Upper lobe of right lung (tissue), 1 donor: ENCODE results near the gene NPAS1. TPM values are rescaled to one million over a fixed set of nuclear protein-coding genes. Genes with fewer than 3 reads are reported as not detected.

Experiments
- ATAC-seq: fragments of 200-7000 bp; cut with Tn5 transposase; one replicate; pipeline ENCODE4 v1.9.1; 2020; ENCODE audit warnings: mild to moderate bottlenecking, moderate library complexity
- DNase-seq: peaks from one replicate; pipeline ENCODE4 v3.0.0-alpha.2; 2020
- H3K27ac ChIP-seq: fragments of 200-600 bp; one replicate; pipeline ENCODE4 v1.8.0; 2022
- H3K27me3 ChIP-seq: fragments of 200-600 bp; one replicate; pipeline ENCODE4 v1.8.0; 2022; ENCODE audit warnings: mild to moderate bottlenecking
- H3K36me3 ChIP-seq: fragments of 200-600 bp; one replicate; pipeline ENCODE4 v1.8.0; 2022
- H3K4me1 ChIP-seq: fragments of 200-600 bp; one replicate; pipeline ENCODE4 v1.8.0; 2022
- H3K4me3 ChIP-seq: fragments of 200-600 bp; one replicate; pipeline ENCODE4 v1.8.0; 2022; ENCODE audit warnings: mild to moderate bottlenecking
- H3K9me3 ChIP-seq: fragments of 200-600 bp; one replicate; pipeline ENCODE4 v1.8.0; 2022
- CTCF ChIP-seq: fragments of 200-600 bp; IDR thresholded peaks from one replicate; pipeline ENCODE4 v1.8.0; 2022; ENCODE audit warnings: antibody characterized with exemption
- intact Hi-C: fragments of 100-400 bp; cut with DNase I; formaldehyde crosslinking; loops from one replicate; pipeline ENCODE4 v1.11.0; 2022
- total RNA-seq: library from RNA; stranded (reverse); fragmentation: NEBNext Ultra II Directional; extraction: Animal tissue kit (Norgen Biotek cat#: 25700); gene quantifications from one replicate; pipeline ENCODE4 v1.2.1, GENCODE V29; 2021
- donor health status: DM: no; HTN: yes; CAD: no; lungs with severe emphysema.

Gene NPAS1
- total RNA-seq, 1 donor from 2014 or later = 1.3 TPM

- TF ChIP-seq CTCF = no peak
These were observed 30.9 kb upstream of the NPAS1 start for GRCh38 chr19:46988614-46989230.

DNA sequence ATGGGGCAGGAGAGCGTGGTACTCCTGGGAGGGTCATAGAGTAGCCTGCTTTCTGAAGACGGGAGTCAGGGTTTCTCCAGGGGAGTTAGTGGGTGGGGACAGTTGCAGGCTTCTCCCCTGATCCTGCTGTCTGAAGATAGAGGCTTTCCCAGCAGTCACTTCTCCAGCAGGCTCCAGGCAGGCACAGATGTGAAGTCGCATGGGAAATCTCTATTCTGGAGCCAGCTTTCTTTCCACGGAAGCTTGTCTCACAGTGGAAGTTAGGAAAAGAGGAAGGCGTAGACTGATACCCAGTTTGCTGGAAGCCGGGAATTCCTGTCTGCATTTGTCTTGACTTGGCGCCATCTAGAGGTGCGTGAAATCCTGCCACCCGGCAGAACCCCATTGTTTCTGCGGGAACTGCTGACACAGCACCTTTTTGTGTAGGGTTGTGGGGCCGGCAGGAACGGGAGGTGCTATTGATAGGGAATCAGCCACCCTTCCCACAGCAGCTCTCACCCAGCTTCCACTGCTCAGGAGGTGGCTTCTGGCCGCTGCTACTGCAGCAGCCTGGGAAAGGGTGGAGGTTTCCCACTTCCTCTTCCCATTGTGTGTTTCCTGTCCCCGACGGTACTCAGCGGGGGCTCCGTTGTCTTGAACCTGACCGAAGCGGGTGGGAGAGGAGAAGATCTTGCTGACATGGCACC, 28.5 kb upstream of the NPAS1 start:
- DNase-seq (peak; percentile 84), ATAC-seq (peak; percentile 80)
- Histone ChIP-seq H3K36me3 (peaks cover 58% of the 10 kb centered on the region), H3K4me1 (peaks cover 32% of the 10 kb centered on the region), H3K9me3 (no peaks in the 10 kb centered on the region), H3K27me3 (no peaks in the 10 kb centered on the region), H3K4me3 (no peak overlapping the region), H3K27ac (peak overlapping the region; percentile 60)
- intact Hi-C loops = loop anchor here (5.0 kb wide), 1 partner anchor 134 kb away; no protein-coding TSS in a partner anchor
- peak; percentile 85 for TF ChIP-seq CTCF

More at GRCh38 chr19:46988614-46989230, 30.9 kb upstream of the NPAS1 start:
- intact Hi-C loops = no loop called here
- DNase-seq (no peak), ATAC-seq (no peak)
- Histone ChIP-seq H3K4me3 (no peak overlapping the region), H3K36me3 (peaks cover 48% of the 10 kb centered on the region), H3K9me3 (no peaks in the 10 kb centered on the region), H3K4me1 (peaks cover 44% of the 10 kb centered on the region), H3K27ac (no peak overlapping the region), H3K27me3 (no peaks in the 10 kb centered on the region)

DNA sequence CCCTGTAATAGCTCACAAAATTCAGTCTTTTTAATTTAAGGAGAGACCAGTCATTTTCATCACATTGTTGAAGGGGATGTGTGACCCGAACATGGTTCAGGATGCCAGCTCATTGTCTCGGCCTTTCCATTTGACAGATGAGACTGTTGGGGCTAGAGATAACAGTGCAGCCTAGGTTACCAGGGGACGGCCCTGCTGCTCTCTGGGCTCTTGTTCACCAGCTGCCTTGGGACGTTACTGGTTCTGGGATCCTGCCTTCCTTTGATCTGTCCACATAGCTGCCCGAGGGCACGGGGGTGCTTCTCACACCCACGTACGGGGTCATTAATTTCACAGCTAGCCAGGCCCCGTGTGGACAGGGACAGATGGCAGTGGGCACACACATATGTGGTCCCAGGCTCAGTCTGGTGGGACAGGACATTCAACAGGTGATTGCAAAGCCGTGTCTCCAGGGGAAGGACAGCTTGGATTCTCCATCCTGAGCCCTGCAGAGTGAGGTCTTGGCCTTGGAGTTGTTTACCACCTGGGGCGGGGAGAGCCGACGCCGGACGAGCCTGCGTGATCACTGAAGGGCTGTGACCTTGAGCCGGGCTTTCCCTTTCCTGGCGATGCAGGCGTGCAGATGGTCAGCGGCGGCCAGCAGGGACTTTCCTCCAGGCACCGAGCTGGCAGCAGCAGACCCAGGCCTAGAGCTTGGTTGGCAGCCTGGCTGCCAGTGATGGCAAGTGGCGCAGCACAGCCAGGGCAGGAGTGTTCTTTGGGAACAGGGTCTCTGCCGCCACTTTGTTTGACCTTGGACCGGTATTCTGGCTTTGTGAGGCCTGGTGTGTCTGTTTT, 26.7 kb upstream of the NPAS1 start:
- no peak for DNase-seq
- H3K27ac ChIP-seq = peak overlapping the region; percentile 55
- peaks cover 56% of the 10 kb centered on the region for H3K36me3 ChIP-seq

DNA sequence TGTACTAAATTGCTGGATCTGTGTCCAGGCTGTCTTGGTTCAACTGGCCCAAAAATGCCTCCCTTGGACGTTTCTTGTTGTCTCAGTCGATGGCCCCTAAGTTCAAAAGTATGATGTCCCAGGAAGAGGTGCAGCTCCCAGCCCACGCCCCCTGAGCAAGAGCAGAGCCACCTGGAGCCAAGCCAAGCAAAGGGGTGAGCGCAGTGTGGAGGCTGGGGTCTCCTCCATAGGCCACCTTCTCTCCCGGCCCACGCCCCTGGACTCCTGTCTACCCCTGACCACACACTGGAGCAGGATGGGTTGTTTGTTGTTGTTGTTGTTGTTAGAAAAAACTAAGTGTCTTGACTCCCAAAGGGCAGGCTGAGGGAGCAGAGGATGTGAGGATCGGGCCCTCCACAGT, 26.0 kb upstream of the NPAS1 start:
- ATAC-seq (no peak), DNase-seq (no peak)
- H3K4me3 ChIP-seq = no peak overlapping the region
- no peak overlapping the region for H3K27ac ChIP-seq
- intact Hi-C loops = loop anchor here (5.0 kb wide), 1 partner anchor 136 kb away; no protein-coding TSS in a partner anchor
- H3K4me1 ChIP-seq = peaks cover 32% of the 10 kb centered on the region
- H3K27me3 ChIP-seq = no peaks in the 10 kb centered on the region
- TF ChIP-seq CTCF = no peak
- no peaks in the 10 kb centered on the region for H3K9me3 ChIP-seq
- H3K36me3 ChIP-seq = peaks cover 56% of the 10 kb centered on the region

More for the DNA sequence above, 26.7 kb upstream of the NPAS1 start:
- Histone ChIP-seq H3K4me3 (no peak overlapping the region), H3K9me3 (no peaks in the 10 kb centered on the region), H3K27me3 (no peaks in the 10 kb centered on the region), H3K4me1 (peaks cover 32% of the 10 kb centered on the region)
- ATAC-seq = no peak
- no peak for TF ChIP-seq CTCF
- intact Hi-C loops = loop anchor here (5.0 kb wide), 1 partner anchor 136 kb away; no protein-coding TSS in a partner anchor

DNA sequence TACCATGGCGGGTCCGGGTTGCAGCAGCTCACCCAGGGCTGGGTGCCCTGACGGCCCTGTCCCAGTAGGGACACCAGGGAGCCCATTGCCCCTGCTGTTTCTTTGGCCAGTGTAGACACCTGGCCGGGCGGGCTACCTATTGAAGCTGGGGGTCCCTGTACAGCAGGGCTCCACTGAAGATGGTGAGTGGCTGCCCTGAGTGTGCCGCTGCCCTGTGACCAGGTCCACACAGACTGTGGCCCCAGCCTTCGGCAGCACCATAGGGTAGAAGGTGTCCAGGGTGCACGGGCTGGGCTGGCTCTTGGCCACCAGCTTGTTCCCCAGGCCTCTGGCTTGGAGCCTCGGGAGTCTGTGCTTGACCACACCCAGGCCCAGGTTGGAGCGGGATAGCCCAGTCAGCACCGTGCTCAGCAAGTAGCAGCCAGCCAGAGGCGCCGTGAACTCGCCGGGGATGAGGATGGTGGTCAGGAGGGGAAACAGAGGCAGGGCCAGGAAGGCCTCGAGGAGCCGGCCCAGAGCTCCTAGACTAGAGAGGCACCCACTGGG, 25.4 kb upstream of the NPAS1 start:
- no peak for TF ChIP-seq CTCF
- peaks cover 55% of the 10 kb centered on the region for H3K36me3 ChIP-seq
- H3K4me1 ChIP-seq = peaks cover 32% of the 10 kb centered on the region
- H3K27me3 ChIP-seq = no peaks in the 10 kb centered on the region
- H3K4me3 ChIP-seq = no peak overlapping the region
- H3K9me3 ChIP-seq = no peaks in the 10 kb centered on the region
- no peak overlapping the region for H3K27ac ChIP-seq
- intact Hi-C loops = loop anchor here (5.0 kb wide), 1 partner anchor 137 kb away; no protein-coding TSS in a partner anchor
- no peak for DNase-seq
- ATAC-seq = no peak
